HepG2 (cell line): ENCODE measurements around the gene RASSF4. TPM values are rescaled to one million over a fixed set of nuclear protein-coding genes. Genes with fewer than 3 reads are reported as not detected.

Experiments used
- ATM ChIP-seq: fragments of 450-650 bp; IDR thresholded peaks from 2 replicates; pipeline ENCODE4 v1.7.1; 2017; ENCODE audit warnings: mild to moderate bottlenecking, borderline replicate concordance
- BRD4 ChIP-seq: sonication (generic); formaldehyde crosslinking; IDR thresholded peaks from 2 replicates; pipeline ENCODE4 v1.4.0; 2020; ENCODE audit warnings: missing genetic modification reagents
- HOXA3 ChIP-seq: sonication (generic); formaldehyde crosslinking; IDR thresholded peaks from 2 replicates; pipeline ENCODE4 v1.5.0; 2020; ENCODE audit warnings: missing genetic modification reagents
- KLF11 ChIP-seq: IDR thresholded peaks from 2 replicates; pipeline ENCODE4 v1.6.1; 2016; ENCODE audit warnings: missing compliant biosample characterization
- TEAD3 ChIP-seq: optimal IDR thresholded peaks from 2 replicates; pipeline ENCODE3; 2016; ENCODE audit warnings: borderline replicate concordance
- ZFP37 ChIP-seq: sonication (generic); formaldehyde crosslinking; IDR thresholded peaks from 2 replicates; pipeline ENCODE4 v1.4.0; 2020; ENCODE audit warnings: missing genetic modification reagents, borderline replicate concordance
- ZFP90 ChIP-seq: sonication (generic); formaldehyde crosslinking; IDR thresholded peaks from 2 replicates; pipeline ENCODE4 v1.8.0; 2022; ENCODE audit warnings: missing genetic modification reagents, mild to moderate bottlenecking, inconsistent platforms, borderline replicate concordance
- polyA plus RNA-seq, 8 experiments: library from polyadenylated mRNA; depleted of rRNA in 3 of 8; stranded (reverse) in 7 of 8; unstranded in 1 of 8; fragments of >200 nt; fragmentation: Illumina TruSeq in 4 of 8; extraction: Trizol in 4 of 8; gene quantifications; 2 replicates each; pipeline versions ENCODE4 v1.2.1 to v1.2.3, GENCODE V29; 2011 to 2016; ENCODE audit warnings: low read depth in 4 of 8, missing spikeins in 1 of 8, mixed read lengths in 1 of 8; ENCODE audit not compliant: insufficient read depth in 1 of 8
- total RNA-seq, 5 experiments: library from RNA; depleted of rRNA; stranded (reverse); fragments of >200 nt; fragmentation: Illumina TruSeq; extraction: Trizol; gene quantifications; 2 replicates each; pipeline ENCODE4 v1.2.3, GENCODE V29; 2016; ENCODE audit warnings: low read depth in 1 of 5
- TF ChIP-seq, protein P1 (sequence below): sonication (generic); formaldehyde crosslinking; IDR thresholded peaks from 2 replicates; pipeline ENCODE4 v1.4.0; 2020; ENCODE audit warnings: missing genetic modification reagents, borderline replicate concordance
- TF ChIP-seq, protein P2 (sequence below): IDR thresholded peaks from 2 replicates; pipeline ENCODE4 v1.6.1; 2016; ENCODE audit warnings: low read depth, missing genetic modification reagents, missing compliant biosample characterization
- TF ChIP-seq, protein P3 (sequence below): IDR thresholded peaks from 2 replicates; pipeline ENCODE4 v1.6.1; 2016; ENCODE audit warnings: missing genetic modification reagents, missing compliant biosample characterization
- TF ChIP-seq, protein P4 (sequence below): sonication (generic); formaldehyde crosslinking; IDR thresholded peaks from 2 replicates; pipeline ENCODE4 v1.4.0; 2020; ENCODE audit warnings: missing genetic modification reagents
- TF ChIP-seq, protein P5 (sequence below), 2 experiments: sonication (generic) in 1 of 2; formaldehyde crosslinking in 1 of 2; IDR thresholded peaks; 2 replicates each; pipeline versions ENCODE4 v1.4.0 to v1.6.1; 2018 to 2020; ENCODE audit warnings: missing genetic modification reagents in 2 of 2, borderline replicate concordance in 1 of 2, low read depth in 1 of 2, mild to moderate bottlenecking in 1 of 2, missing biosample characterization in 1 of 2

RASSF4 gene
- total and polyA plus RNA-seq, 2 of the 13 experiments (the other 11 are each of a cell fraction or from before 2014, with no cell fraction given): 34.0 to 51.7 TPM

DNA sequence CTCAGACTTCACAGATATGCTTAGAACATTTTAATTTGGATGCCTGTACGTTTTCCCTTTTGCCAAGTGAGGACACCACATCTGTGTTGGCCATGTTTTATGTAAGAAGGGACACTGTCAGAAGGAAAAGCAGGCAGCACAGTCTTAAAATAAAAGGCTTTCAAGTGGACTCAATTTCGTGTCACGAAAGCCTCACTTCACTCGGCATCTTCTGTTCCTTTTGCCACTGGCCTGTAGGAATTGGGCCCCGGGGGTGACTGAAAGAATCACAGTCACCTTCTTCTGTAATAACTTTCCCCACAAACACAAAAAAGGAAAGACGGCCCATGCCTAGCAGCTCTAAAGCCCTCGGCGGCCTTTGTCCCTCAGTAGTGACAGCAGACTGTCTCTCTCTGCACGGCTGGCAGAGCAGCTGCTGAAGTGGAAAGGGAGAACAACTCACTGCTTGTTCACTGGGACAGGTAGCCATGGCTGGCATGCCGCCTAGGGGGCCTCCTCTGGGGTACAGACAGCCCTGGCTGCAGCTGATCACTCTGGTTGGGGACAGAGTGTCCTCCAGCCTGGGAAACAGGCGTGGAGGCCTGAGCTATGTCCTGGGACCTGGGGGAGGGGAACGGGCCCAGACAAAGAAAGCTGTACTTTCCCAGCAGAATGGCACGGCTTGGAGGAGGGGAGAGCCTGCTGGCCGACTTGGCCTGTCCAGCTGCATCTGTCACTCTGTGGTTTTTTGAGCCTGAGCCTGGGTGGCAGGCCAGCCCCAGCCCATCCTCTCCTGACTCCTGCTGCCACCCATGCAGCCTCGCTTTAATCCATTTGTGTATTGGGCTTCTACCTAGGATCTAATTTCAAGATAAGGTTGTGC is 4.4 kb downstream of the RASSF4 start (continued):
- TF ChIP-seq, protein P1, sequence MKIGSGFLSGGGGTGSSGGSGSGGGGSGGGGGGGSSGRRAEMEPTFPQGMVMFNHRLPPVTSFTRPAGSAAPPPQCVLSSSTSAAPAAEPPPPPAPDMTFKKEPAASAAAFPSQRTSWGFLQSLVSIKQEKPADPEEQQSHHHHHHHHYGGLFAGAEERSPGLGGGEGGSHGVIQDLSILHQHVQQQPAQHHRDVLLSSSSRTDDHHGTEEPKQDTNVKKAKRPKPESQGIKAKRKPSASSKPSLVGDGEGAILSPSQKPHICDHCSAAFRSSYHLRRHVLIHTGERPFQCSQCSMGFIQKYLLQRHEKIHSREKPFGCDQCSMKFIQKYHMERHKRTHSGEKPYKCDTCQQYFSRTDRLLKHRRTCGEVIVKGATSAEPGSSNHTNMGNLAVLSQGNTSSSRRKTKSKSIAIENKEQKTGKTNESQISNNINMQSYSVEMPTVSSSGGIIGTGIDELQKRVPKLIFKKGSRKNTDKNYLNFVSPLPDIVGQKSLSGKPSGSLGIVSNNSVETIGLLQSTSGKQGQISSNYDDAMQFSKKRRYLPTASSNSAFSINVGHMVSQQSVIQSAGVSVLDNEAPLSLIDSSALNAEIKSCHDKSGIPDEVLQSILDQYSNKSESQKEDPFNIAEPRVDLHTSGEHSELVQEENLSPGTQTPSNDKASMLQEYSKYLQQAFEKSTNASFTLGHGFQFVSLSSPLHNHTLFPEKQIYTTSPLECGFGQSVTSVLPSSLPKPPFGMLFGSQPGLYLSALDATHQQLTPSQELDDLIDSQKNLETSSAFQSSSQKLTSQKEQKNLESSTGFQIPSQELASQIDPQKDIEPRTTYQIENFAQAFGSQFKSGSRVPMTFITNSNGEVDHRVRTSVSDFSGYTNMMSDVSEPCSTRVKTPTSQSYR (CRISPR knock-in tag): peak; percentile 97
- peak; percentile 80; the same call in 1 of the 2 replicates for TF ChIP-seq ZFP90 (CRISPR knock-in tag)
- no peak for TF ChIP-seq ATM
- TF ChIP-seq, protein P2, sequence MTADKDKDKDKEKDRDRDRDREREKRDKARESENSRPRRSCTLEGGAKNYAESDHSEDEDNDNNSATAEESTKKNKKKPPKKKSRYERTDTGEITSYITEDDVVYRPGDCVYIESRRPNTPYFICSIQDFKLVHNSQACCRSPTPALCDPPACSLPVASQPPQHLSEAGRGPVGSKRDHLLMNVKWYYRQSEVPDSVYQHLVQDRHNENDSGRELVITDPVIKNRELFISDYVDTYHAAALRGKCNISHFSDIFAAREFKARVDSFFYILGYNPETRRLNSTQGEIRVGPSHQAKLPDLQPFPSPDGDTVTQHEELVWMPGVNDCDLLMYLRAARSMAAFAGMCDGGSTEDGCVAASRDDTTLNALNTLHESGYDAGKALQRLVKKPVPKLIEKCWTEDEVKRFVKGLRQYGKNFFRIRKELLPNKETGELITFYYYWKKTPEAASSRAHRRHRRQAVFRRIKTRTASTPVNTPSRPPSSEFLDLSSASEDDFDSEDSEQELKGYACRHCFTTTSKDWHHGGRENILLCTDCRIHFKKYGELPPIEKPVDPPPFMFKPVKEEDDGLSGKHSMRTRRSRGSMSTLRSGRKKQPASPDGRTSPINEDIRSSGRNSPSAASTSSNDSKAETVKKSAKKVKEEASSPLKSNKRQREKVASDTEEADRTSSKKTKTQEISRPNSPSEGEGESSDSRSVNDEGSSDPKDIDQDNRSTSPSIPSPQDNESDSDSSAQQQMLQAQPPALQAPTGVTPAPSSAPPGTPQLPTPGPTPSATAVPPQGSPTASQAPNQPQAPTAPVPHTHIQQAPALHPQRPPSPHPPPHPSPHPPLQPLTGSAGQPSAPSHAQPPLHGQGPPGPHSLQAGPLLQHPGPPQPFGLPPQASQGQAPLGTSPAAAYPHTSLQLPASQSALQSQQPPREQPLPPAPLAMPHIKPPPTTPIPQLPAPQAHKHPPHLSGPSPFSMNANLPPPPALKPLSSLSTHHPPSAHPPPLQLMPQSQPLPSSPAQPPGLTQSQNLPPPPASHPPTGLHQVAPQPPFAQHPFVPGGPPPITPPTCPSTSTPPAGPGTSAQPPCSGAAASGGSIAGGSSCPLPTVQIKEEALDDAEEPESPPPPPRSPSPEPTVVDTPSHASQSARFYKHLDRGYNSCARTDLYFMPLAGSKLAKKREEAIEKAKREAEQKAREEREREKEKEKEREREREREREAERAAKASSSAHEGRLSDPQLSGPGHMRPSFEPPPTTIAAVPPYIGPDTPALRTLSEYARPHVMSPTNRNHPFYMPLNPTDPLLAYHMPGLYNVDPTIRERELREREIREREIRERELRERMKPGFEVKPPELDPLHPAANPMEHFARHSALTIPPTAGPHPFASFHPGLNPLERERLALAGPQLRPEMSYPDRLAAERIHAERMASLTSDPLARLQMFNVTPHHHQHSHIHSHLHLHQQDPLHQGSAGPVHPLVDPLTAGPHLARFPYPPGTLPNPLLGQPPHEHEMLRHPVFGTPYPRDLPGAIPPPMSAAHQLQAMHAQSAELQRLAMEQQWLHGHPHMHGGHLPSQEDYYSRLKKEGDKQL (CRISPR knock-in tag): 0 out of 2 replicates have a peak, but pooled peaks have one; percentile 30
- TF ChIP-seq TEAD3 (CRISPR knock-in tag): peak; percentile 71
- TF ChIP-seq, protein P3, sequence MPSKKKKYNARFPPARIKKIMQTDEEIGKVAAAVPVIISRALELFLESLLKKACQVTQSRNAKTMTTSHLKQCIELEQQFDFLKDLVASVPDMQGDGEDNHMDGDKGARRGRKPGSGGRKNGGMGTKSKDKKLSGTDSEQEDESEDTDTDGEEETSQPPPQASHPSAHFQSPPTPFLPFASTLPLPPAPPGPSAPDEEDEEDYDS (CRISPR knock-in tag): peak; percentile 63
- TF ChIP-seq BRD4 (CRISPR knock-in tag): peak; percentile 63; the same call in 1 of the 2 replicates
- TF ChIP-seq KLF11: peak; percentile 77; the same call in 1 of the 2 replicates
- TF ChIP-seq ZFP37: 0 out of 2 replicates have a peak, but pooled peaks have one; percentile 54
- TF ChIP-seq HOXA3 (CRISPR knock-in tag): peak; percentile 64
- TF ChIP-seq, protein P4, sequence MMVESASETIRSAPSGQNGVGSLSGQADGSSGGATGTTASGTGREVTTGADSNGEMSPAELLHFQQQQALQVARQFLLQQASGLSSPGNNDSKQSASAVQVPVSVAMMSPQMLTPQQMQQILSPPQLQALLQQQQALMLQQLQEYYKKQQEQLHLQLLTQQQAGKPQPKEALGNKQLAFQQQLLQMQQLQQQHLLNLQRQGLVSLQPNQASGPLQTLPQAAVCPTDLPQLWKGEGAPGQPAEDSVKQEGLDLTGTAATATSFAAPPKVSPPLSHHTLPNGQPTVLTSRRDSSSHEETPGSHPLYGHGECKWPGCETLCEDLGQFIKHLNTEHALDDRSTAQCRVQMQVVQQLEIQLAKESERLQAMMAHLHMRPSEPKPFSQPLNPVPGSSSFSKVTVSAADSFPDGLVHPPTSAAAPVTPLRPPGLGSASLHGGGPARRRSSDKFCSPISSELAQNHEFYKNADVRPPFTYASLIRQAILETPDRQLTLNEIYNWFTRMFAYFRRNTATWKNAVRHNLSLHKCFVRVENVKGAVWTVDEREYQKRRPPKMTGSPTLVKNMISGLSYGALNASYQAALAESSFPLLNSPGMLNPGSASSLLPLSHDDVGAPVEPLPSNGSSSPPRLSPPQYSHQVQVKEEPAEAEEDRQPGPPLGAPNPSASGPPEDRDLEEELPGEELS: peak; percentile 65; the same call in 1 of the 2 replicates
- TF ChIP-seq, protein P5, sequence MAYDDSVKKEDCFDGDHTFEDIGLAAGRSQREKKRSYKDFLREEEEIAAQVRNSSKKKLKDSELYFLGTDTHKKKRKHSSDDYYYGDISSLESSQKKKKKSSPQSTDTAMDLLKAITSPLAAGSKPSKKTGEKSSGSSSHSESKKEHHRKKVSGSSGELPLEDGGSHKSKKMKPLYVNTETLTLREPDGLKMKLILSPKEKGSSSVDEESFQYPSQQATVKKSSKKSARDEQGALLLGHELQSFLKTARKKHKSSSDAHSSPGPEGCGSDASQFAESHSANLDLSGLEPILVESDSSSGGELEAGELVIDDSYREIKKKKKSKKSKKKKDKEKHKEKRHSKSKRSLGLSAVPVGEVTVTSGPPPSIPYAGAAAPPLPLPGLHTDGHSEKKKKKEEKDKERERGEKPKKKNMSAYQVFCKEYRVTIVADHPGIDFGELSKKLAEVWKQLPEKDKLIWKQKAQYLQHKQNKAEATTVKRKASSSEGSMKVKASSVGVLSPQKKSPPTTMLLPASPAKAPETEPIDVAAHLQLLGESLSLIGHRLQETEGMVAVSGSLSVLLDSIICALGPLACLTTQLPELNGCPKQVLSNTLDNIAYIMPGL (CRISPR knock-in tag; IDR thresholded peaks at IDR 0.05; ENCODE audit: borderline replicate concordance in 1 of 2, low read depth in 1 of 2): 0 out of 4 replicates have a peak, but pooled peaks of 1 of the 2 experiments have one; percentile 43
